ENCODE measurements around the gene RANBP3.
"Not testable (repeated sequence)": the region's sequence is repeated elsewhere in the genome, so short reads cannot be mapped to it uniquely, and the experiment has no call there.

- TF ChIP-seq ZNF274 (IDR thresholded peaks at IDR 0.05; ENCODE audit: low read depth, low read length); SUZ12 (IDR thresholded peaks at IDR 0.05; ENCODE audit: extremely low read depth, insufficient read depth, insufficient read length): not testable (repeated sequence)
These were observed 94.6 kb downstream of the RANBP3 start for GRCh38 chr19:5883157-5883873.

All from NT2/D1 (cell line).